Body of pancreas (tissue), 4 donors: ENCODE results near the gene FRMD7. TPM values are rescaled to one million over a fixed set of nuclear protein-coding genes. Genes with fewer than 3 reads are reported as not detected.
"Not testable (repeated sequence)": the region's sequence is repeated elsewhere in the genome, so short reads cannot be mapped to it uniquely, and the experiment has no call there.

ENCODE experiments used
- ATAC-seq: fragments of 150-250 bp; one replicate; pipeline ENCODE4 v1.9.1; 2016
- DNase-seq, 4 donors: peaks; one replicate each; pipeline ENCODE4 v3.0.0-alpha.2; 2019
- H3K27ac ChIP-seq, 4 donors: fragments of 200-600 bp; sonication (generic); 1 replicate in 3 of 4; 2 replicates in 1 of 4; pipeline versions ENCODE4 v1.5.1 to v1.6.1; 2016 to 2019; ENCODE audit warnings: mild to moderate bottlenecking in 1 of 4, mixed read lengths in 1 of 4, moderate library complexity in 1 of 4
- H3K27me3 ChIP-seq, 2 donors: fragments of 200-600 bp; sonication (generic); one replicate each; pipeline ENCODE4 v1.6.0; 2016; ENCODE audit warnings: mild to moderate bottlenecking in 1 of 2
- H3K36me3 ChIP-seq, 2 donors: fragments of 200-600 bp; sonication (generic); replicated peaks in 1 of 2; 2 replicates each; pipeline ENCODE4 v1.5.1; 2016; ENCODE audit warnings: low read depth in 2 of 2; ENCODE audit not compliant: insufficient read depth in 1 of 2
- H3K4me1 ChIP-seq: fragments of 200-600 bp; sonication (generic); one replicate; pipeline ENCODE4 v1.6.0; 2016
- H3K4me3 ChIP-seq, 2 donors: fragments of 200-600 bp; sonication (generic); 1 replicate in 1 of 2; 2 replicates in 1 of 2; pipeline ENCODE4 v1.5.1; 2016 to 2019
- H3K9me3 ChIP-seq, 3 donors: fragments of 200-600 bp; sonication (generic); 1 replicate in 2 of 3; 2 replicates in 1 of 3; pipeline ENCODE4 v1.5.1; 2016
- POLR2A ChIP-seq, 3 donors: fragments of 450-650 bp; IDR thresholded peaks; one replicate each; pipeline ENCODE4 v1.6.1; 2016; ENCODE audit warnings: antibody characterized with exemption in 3 of 3, mild to moderate bottlenecking in 2 of 3
- WGBS, 2 donors: methylation state at CpG; one replicate each; pipeline ENCODE4 v1.1.5; 2017; 5-methylcytosine and 5-hydroxymethylcytosine counted together
- intact Hi-C: fragments of 100-400 bp; cut with DNase I; formaldehyde crosslinking; loops from one replicate; pipeline ENCODE4 v1.15.1; 2023
- total RNA-seq, 2 donors: library from RNA; depleted of rRNA; stranded (reverse); fragments of >200 nt; gene quantifications; one replicate each; pipeline ENCODE4 v1.1.0, GENCODE V29; 2016
- TF ChIP-seq, protein P1 (sequence below), 7 experiments: fragments of 450-650 bp in 4 of 7; fragments of 200-600 bp in 3 of 7; sonication (generic) in 3 of 7; IDR thresholded peaks; one replicate each; pipeline ENCODE4 v1.5.1; 2016 to 2019; ENCODE audit warnings: antibody characterized with exemption in 7 of 7

FRMD7 gene
- total RNA-seq, 2 donors from 2014 or later = not detected

DNA sequence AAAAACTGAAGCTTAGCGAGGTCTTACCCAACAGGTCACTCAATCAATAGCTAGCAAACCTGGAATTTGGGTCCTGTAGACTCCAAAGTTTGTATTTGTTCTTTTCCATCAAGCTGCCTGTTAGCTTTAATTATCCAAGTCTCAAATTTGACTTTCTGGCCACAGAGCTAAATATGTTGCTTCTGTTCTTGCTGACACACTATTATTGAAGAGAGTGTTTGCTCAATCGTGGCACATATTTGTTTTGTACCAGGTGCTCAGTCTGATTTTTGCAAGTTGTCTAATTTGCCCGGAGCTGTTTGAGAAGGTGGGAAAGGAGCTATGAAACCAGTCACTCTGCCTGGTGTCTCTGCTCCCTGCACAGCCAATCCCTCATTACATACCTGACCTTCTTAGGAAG is 41.7 kb upstream of the FRMD7 start:
- ATAC-seq (no peak), DNase-seq (no peak)

DNA sequence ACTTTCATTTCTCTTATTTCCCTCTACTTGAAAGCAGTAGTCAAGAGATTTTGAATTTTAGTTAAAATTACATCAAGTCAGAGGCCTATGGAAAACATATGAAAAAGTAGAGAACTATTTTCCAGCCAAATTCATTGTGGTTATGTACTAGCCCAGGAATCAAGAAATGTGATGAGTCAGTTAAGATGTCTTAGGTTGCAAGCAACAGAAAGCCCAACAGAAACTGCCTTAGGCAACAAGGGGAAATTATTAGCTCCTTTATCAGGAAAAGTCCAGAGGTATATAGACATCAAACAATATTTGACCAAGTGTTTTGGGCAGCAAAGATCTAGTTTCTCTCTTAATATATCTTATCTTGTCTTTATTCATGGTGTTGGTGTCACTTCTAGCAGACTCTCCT is 37.8 kb upstream of the FRMD7 start:
- Histone ChIP-seq H3K27me3 (no peaks in the 10 kb centered on the region), H3K9me3 (no peaks in the 10 kb centered on the region), H3K27ac (no peak overlapping the region), H3K4me3 (no peak overlapping the region), H3K36me3 (no peaks in the 10 kb centered on the region), H3K4me1 (no peaks in the 10 kb centered on the region)
- intact Hi-C loops = no loop called here
- DNase-seq = no peak
- ATAC-seq = no peak
- TF ChIP-seq, protein P1, sequence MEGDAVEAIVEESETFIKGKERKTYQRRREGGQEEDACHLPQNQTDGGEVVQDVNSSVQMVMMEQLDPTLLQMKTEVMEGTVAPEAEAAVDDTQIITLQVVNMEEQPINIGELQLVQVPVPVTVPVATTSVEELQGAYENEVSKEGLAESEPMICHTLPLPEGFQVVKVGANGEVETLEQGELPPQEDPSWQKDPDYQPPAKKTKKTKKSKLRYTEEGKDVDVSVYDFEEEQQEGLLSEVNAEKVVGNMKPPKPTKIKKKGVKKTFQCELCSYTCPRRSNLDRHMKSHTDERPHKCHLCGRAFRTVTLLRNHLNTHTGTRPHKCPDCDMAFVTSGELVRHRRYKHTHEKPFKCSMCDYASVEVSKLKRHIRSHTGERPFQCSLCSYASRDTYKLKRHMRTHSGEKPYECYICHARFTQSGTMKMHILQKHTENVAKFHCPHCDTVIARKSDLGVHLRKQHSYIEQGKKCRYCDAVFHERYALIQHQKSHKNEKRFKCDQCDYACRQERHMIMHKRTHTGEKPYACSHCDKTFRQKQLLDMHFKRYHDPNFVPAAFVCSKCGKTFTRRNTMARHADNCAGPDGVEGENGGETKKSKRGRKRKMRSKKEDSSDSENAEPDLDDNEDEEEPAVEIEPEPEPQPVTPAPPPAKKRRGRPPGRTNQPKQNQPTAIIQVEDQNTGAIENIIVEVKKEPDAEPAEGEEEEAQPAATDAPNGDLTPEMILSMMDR (IDR thresholded peaks at IDR 0.05) = no peak
- no peak for TF ChIP-seq POLR2A (IDR thresholded peaks at IDR 0.05)

More for the DNA sequence above, 41.7 kb upstream of the FRMD7 start:
- intact Hi-C loops = no loop called here
- no peak for TF ChIP-seq POLR2A (IDR thresholded peaks at IDR 0.05)
- TF ChIP-seq, protein P1 (IDR thresholded peaks at IDR 0.05) = no peak
- Histone ChIP-seq H3K27me3 (no peaks in the 10 kb centered on the region), H3K36me3 (no peaks in the 10 kb centered on the region), H3K4me1 (no peaks in the 10 kb centered on the region), H3K4me3 (no peak overlapping the region), H3K9me3 (no peaks in the 10 kb centered on the region), H3K27ac (no peak overlapping the region)
- 8 to 18% methylated on average over 2 to 3 of the region's 3 CpGs for WGBS, 2 donors

DNA sequence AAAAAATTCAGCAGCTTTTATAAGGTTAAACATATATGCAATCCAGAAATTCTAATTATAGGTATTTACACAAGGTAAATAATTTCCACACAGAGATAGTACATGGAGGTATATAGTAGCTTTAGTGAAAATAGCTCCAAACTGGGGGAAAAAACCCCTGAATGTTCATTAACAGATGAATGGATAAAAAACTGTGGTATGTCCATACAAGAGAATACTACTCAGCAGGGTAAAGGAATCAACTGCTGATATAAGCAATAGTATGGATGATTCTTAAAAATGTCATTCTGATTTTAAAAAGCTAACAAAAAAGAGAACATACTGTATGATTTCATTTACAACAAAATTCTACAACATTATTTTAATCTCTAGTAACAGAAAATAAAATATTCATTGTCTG is 37.2 kb upstream of the FRMD7 start:
- Histone ChIP-seq H3K4me1 (no peaks in the 10 kb centered on the region), H3K36me3 (no peaks in the 10 kb centered on the region), H3K9me3 (no peaks in the 10 kb centered on the region), H3K27ac (no peak overlapping the region), H3K27me3 (no peaks in the 10 kb centered on the region), H3K4me3 (no peak overlapping the region)
- ATAC-seq (no peak), DNase-seq (no peak)
- TF ChIP-seq, protein P1 (IDR thresholded peaks at IDR 0.05) = no peak
- no peak for TF ChIP-seq POLR2A (IDR thresholded peaks at IDR 0.05)
- intact Hi-C loops = no loop called here

DNA sequence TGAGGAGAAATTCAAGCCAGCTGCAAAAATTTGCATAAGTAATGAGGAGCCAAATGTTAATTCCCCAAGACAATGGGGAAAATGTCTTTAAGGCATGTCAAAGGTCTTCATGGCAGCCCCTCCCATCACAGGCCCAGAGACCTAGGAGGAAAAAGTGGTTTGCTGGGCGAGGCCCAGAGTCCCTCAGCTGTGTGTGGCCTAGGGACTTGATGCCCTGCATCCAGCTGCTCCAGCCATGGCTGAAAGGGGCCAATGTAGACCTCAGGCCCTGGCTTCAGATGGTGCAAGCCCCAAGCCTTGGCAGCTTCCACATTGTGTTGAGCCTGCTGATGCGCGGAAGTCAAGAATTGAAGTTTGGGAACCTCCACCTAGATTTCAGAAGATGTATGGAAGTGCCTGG is 35.3 kb upstream of the FRMD7 start:
- WGBS, 2 donors = 100% methylated on average over 1 of the region's 3 CpGs
- H3K27me3 ChIP-seq, DNase-seq, H3K4me3 ChIP-seq, H3K27ac ChIP-seq, H3K36me3 ChIP-seq, H3K4me1 ChIP-seq, ATAC-seq, H3K9me3 ChIP-seq, intact Hi-C loops: not testable (repeated sequence)

DNA sequence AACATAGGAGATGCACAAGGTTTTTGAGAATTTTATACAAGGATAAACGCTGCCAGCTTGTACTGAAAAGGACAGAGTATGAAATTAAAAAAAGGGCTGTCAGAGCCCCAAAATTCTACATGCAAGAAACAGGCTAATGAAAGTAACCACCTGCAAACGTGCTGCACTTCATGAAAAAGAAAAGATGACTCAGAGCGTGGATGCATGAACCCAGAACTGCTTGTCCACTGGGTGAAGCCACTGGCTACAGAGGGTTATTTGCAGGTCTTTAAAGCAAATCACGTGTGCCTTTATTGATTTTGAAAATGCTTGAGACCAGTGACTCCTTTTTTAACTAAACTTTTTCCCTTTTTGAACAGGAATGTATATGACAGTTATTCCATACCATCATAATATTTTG is 25.3 kb upstream of the FRMD7 start:
- H3K27ac ChIP-seq = no peak overlapping the region
- 47 to 69% methylated on average over 4 of the region's 4 CpGs for WGBS, 2 donors
- H3K36me3 ChIP-seq = no peaks in the 10 kb centered on the region
- ATAC-seq (no peak), DNase-seq (no peak)
- TF ChIP-seq, protein P1 (IDR thresholded peaks at IDR 0.05) = no peak
- TF ChIP-seq POLR2A (IDR thresholded peaks at IDR 0.05) = no peak
- H3K4me3 ChIP-seq = no peak overlapping the region
- H3K4me1 ChIP-seq = no peaks in the 10 kb centered on the region
- no peaks in the 10 kb centered on the region for H3K27me3 ChIP-seq
- intact Hi-C loops = no loop called here
- H3K9me3 ChIP-seq = no peaks in the 10 kb centered on the region
